ENCODE measurements around the gene BHLHE41.

BHLHE41 gene

GRCh38 chr12:26127404-26127803 lies 2.6 kb upstream of the BHLHE41 start:
- no peak overlapping the region for H3K4me3 Mint-ChIP-seq
- peaks cover 21 to 31% of the 10 kb centered on the region in 2 donors for H3K4me1 Mint-ChIP-seq (ENCODE audit: low read depth in 2 of 2)
- no peak for DNase-seq
- ATAC-seq (replicated peaks) = no peak
- peaks cover 72 to 78% of the 10 kb centered on the region in 2 donors for H3K27me3 Mint-ChIP-seq
- H3K36me3 Mint-ChIP-seq (ENCODE audit: insufficient read depth) = no peaks in the 10 kb centered on the region
- H3K27ac Mint-ChIP-seq = no peak overlapping the region
- H3K9me3 Mint-ChIP-seq = no peaks in the 10 kb centered on the region

GRCh38 chr12:26126340-26127284 lies 1.8 kb upstream of the BHLHE41 start:
- H3K27me3 Mint-ChIP-seq = peaks cover 71 to 76% of the 10 kb centered on the region in 2 donors
- ATAC-seq (replicated peaks) (peak; percentile 34), DNase-seq (no peak)
- no peaks in the 10 kb centered on the region for H3K9me3 Mint-ChIP-seq
- H3K4me3 Mint-ChIP-seq = peak overlapping the region; percentile 77 to 79
- no peaks in the 10 kb centered on the region for H3K36me3 Mint-ChIP-seq (ENCODE audit: insufficient read depth)
- H3K4me1 Mint-ChIP-seq (ENCODE audit: low read depth in 2 of 2) = peaks cover 22 to 31% of the 10 kb centered on the region in 2 donors
- H3K27ac Mint-ChIP-seq = no peak overlapping the region

- H3K9me3 Mint-ChIP-seq = no peaks in the 10 kb centered on the region
- peaks cover 73 to 76% of the 10 kb centered on the region in 2 donors for H3K27me3 Mint-ChIP-seq
- DNase-seq (no peak), ATAC-seq (replicated peaks) (peak; percentile 24)
- H3K27ac Mint-ChIP-seq = no peak overlapping the region
- H3K36me3 Mint-ChIP-seq (ENCODE audit: insufficient read depth) = no peaks in the 10 kb centered on the region
- H3K4me3 Mint-ChIP-seq = peak overlapping the region; percentile 77 to 79
- peaks cover 25 to 31% of the 10 kb centered on the region in 2 donors for H3K4me1 Mint-ChIP-seq (ENCODE audit: low read depth in 2 of 2)
These were observed 833 bp upstream of the BHLHE41 start for GRCh38 chr12:26125400-26126339.

GRCh38 chr12:26123482-26123980 lies 1.3 kb downstream of the BHLHE41 start:
- peak overlapping the region; percentile 75 to 79 for H3K4me3 Mint-ChIP-seq
- no peaks in the 10 kb centered on the region for H3K9me3 Mint-ChIP-seq
- no peak overlapping the region for H3K27ac Mint-ChIP-seq
- no peaks in the 10 kb centered on the region for H3K36me3 Mint-ChIP-seq (ENCODE audit: insufficient read depth)
- ATAC-seq (replicated peaks) (no peak), DNase-seq (no peak)
- peaks cover 25 to 31% of the 10 kb centered on the region in 2 donors for H3K4me1 Mint-ChIP-seq (ENCODE audit: low read depth in 2 of 2)
- peaks cover 79 to 83% of the 10 kb centered on the region in 2 donors for H3K27me3 Mint-ChIP-seq

GRCh38 chr12:26122681-26123481 lies 2.0 kb downstream of the BHLHE41 start:
- peak overlapping the region; percentile 68 to 75 for H3K4me3 Mint-ChIP-seq
- ATAC-seq (replicated peaks) (peak; percentile 25), DNase-seq (no peak)
- no peaks in the 10 kb centered on the region for H3K9me3 Mint-ChIP-seq
- peaks cover 25 to 31% of the 10 kb centered on the region in 2 donors for H3K4me1 Mint-ChIP-seq (ENCODE audit: low read depth in 2 of 2)
- peaks cover 79 to 83% of the 10 kb centered on the region in 2 donors for H3K27me3 Mint-ChIP-seq
- H3K27ac Mint-ChIP-seq = no peak overlapping the region
- no peaks in the 10 kb centered on the region for H3K36me3 Mint-ChIP-seq (ENCODE audit: insufficient read depth)

GRCh38 chr12:26122061-26122680 lies 2.7 kb downstream of the BHLHE41 start:
- peaks cover 25 to 31% of the 10 kb centered on the region in 2 donors for H3K4me1 Mint-ChIP-seq (ENCODE audit: low read depth in 2 of 2)

GRCh38 chr12:26121323-26122060 lies 3.3 kb downstream of the BHLHE41 start:
- Mint-ChIP-seq H3K4me3 (peak overlapping the region; percentile 62 to 75), H3K27ac (no peak overlapping the region), H3K36me3 (ENCODE audit: insufficient read depth) (no peaks in the 10 kb centered on the region), H3K9me3 (no peaks in the 10 kb centered on the region), H3K4me1 (ENCODE audit: low read depth in 2 of 2) (peaks cover 25 to 28% of the 10 kb centered on the region in 2 donors), H3K27me3 (peaks cover 76 to 82% of the 10 kb centered on the region in 2 donors)
- no peak for ATAC-seq (replicated peaks)
- DNase-seq = no peak

More at GRCh38 chr12:26122061-26122680, 2.7 kb downstream of the BHLHE41 start:
- ATAC-seq (replicated peaks) (peak; percentile 54), DNase-seq (no peak)
- no peaks in the 10 kb centered on the region for H3K36me3 Mint-ChIP-seq (ENCODE audit: insufficient read depth)
- H3K27ac Mint-ChIP-seq = no peak overlapping the region
- peaks cover 76 to 79% of the 10 kb centered on the region in 2 donors for H3K27me3 Mint-ChIP-seq
- peak overlapping the region; percentile 68 to 75 for H3K4me3 Mint-ChIP-seq
- no peaks in the 10 kb centered on the region for H3K9me3 Mint-ChIP-seq

- H3K27me3 Mint-ChIP-seq = peaks cover 75 to 80% of the 10 kb centered on the region in 2 donors
- no peak for ATAC-seq (replicated peaks)
These were observed 4.1 kb downstream of the BHLHE41 start for GRCh38 chr12:26120561-26121274.

GRCh38 chr12:26119391-26119989 lies 5.3 kb downstream of the BHLHE41 start:
- Mint-ChIP-seq H3K9me3 (no peaks in the 10 kb centered on the region), H3K36me3 (ENCODE audit: insufficient read depth) (no peaks in the 10 kb centered on the region), H3K27me3 (peaks cover 75 to 80% of the 10 kb centered on the region in 2 donors), H3K27ac (no peak overlapping the region), H3K4me1 (ENCODE audit: low read depth in 2 of 2) (peaks cover 17 to 18% of the 10 kb centered on the region in 2 donors), H3K4me3 (no peak overlapping the region)
- no peak for DNase-seq
- no peak for ATAC-seq (replicated peaks)

More at GRCh38 chr12:26120561-26121274, 4.1 kb downstream of the BHLHE41 start:
- no peak overlapping the region for H3K4me3 Mint-ChIP-seq
- DNase-seq = no peak
- no peaks in the 10 kb centered on the region for H3K9me3 Mint-ChIP-seq
- H3K4me1 Mint-ChIP-seq (ENCODE audit: low read depth in 2 of 2) = peaks cover 21 to 24% of the 10 kb centered on the region in 2 donors
- H3K36me3 Mint-ChIP-seq (ENCODE audit: insufficient read depth) = no peaks in the 10 kb centered on the region
- H3K27ac Mint-ChIP-seq = no peak overlapping the region

- DNase-seq (no peak), ATAC-seq (replicated peaks) (no peak)
- Mint-ChIP-seq H3K27me3 (peaks cover 71 to 76% of the 10 kb centered on the region in 2 donors), H3K36me3 (ENCODE audit: insufficient read depth) (no peaks in the 10 kb centered on the region), H3K4me1 (ENCODE audit: low read depth in 2 of 2) (peaks cover 10 to 15% of the 10 kb centered on the region in 2 donors), H3K9me3 (no peaks in the 10 kb centered on the region), H3K4me3 (no peak overlapping the region), H3K27ac (no peak overlapping the region)
These were observed 6.5 kb downstream of the BHLHE41 start for GRCh38 chr12:26118308-26118707.
